C4-2B (cell line): ENCODE data around the gene ARMH1.

ENCODE experiments used
- ZFX ChIP-seq: fragments of 450-650 bp; IDR thresholded peaks from 2 replicates; pipeline ENCODE4 v1.6.1; 2017
- TF ChIP-seq, protein P1 (sequence below): fragments of 450-650 bp; conservative IDR thresholded peaks from 2 replicates; pipeline ENCODE4 v1.5.1; 2017; ENCODE audit warnings: mild to moderate bottlenecking

DNA sequence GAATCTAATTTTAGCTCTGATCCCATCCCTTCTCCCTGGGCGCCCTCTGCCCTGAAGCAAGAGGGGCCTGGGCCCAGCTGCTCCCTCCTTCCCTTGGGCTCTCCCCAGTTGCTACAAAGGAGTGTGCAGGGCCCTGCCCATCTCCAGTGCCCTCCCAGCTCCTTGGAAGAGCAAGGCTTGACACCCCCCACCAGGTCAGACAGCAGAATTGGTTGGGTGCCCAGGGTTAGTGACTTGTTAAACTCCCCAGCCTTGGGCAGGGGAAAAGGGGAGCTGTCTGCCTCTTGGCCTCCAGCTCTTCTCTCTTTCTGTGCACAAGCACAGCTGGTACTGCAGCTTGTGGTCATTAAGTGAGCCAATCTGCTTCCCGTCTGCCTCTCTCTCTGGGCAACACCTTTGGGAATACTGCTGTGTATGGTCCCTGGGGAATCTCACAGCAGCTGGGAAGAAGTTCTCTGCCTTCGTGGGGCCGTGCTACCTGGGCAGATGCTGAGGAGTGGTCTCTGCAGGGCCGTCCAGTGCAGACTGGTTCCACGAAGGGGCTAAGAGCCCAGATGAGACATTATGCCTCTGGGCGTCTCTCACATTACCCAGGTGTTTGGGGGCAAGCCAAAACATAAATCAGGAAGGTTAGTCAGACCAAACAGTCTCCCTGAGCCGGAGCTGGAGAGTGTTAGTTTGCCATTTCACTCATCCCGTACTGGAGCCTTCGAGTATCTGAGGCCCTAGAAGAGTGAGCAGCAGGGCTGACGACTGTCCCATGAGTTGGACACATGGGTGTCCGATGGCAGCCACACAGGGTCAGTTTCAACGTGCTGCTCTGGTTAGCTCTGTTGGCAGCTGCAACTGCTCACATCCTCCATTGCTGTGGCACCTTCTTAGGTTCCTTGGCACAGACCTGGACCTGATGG, 37.6 kb upstream of the ARMH1 start:
- TF ChIP-seq, protein P1, sequence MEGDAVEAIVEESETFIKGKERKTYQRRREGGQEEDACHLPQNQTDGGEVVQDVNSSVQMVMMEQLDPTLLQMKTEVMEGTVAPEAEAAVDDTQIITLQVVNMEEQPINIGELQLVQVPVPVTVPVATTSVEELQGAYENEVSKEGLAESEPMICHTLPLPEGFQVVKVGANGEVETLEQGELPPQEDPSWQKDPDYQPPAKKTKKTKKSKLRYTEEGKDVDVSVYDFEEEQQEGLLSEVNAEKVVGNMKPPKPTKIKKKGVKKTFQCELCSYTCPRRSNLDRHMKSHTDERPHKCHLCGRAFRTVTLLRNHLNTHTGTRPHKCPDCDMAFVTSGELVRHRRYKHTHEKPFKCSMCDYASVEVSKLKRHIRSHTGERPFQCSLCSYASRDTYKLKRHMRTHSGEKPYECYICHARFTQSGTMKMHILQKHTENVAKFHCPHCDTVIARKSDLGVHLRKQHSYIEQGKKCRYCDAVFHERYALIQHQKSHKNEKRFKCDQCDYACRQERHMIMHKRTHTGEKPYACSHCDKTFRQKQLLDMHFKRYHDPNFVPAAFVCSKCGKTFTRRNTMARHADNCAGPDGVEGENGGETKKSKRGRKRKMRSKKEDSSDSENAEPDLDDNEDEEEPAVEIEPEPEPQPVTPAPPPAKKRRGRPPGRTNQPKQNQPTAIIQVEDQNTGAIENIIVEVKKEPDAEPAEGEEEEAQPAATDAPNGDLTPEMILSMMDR = no peak
- no peak for TF ChIP-seq ZFX
